NK-92 treated with Interleukin-12 subunit alpha and Interleukin-12 subunit beta, amount 100 ng/mL, for 24 hours (cell line): Measurements from ENCODE around the gene BCL2L11.

Source experiments
- DNase-seq: peaks from one replicate; lab custom pipeline; 2025; lab: John Stamatoyannopoulos, UW

Gene BCL2L11

GRCh38 chr2:111143107-111143842, 22.6 kb downstream of the BCL2L11 start:
- DNase-seq, result no peak

DNA sequence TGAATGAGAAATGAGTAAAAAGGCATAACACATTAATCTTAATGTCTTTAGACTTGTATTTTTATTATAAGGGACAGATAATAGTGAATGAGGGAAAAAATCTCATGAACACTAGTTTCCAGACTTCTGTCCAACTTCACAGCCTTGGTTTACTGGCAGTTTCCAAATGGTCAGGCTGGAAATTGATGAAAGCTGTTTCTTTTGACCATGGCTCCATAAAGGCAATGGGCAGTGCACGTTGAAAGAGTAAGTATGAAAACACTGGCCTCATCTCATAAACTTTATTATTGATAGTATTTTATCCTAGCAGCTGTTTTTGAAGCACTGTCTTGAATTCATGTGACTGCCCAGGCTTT, 23.1 kb downstream of the BCL2L11 start:
- no peak for DNase-seq

GRCh38 chr2:111145103-111145760, 24.5 kb downstream of the BCL2L11 start:
- DNase-seq, result no peak

DNA sequence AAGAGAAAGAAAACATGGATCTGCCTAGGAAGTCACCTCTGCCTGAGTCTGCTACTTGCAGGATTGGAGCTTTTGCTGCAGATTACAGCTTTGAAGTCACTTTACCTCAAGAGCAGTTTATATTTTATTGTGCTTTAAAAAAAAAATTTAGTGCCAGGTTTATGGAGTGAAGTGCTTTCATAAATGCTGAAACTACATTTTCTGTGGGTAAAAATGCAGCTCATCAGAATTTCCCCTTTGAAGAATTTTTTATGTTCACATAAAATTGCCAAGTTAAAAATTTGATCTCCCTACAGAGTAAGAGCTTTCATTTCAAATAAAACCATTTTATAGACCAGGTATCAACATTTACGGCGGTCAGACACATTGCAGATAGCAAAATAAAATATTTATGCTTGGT, 25.2 kb downstream of the BCL2L11 start:
- no peak for DNase-seq

- no peak for DNase-seq
Measured at GRCh38 chr2:111148225-111148873, 27.6 kb downstream of the BCL2L11 start.

DNA sequence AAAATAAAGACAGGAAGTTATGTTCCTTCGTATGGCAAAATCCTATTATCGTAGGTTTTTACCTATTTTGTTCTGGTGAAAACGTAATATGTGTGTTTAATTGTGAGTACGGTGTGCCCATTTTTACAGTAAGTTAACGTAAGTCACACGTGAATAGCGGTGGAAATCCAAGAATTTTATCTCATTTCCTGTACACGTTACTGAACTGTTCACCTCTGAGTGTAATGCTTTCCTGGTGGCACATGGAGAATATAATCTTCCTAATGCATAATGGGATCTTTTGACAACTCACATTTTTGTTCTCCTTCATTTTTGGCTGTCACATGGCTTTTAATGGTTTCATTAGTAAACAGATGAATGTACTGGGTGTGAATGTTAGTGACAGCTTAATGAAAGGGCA, 28.2 kb downstream of the BCL2L11 start:
- no peak for DNase-seq

- DNase-seq, result no peak
Measured at GRCh38 chr2:111149882-111150455, 29.3 kb downstream of the BCL2L11 start.

DNA sequence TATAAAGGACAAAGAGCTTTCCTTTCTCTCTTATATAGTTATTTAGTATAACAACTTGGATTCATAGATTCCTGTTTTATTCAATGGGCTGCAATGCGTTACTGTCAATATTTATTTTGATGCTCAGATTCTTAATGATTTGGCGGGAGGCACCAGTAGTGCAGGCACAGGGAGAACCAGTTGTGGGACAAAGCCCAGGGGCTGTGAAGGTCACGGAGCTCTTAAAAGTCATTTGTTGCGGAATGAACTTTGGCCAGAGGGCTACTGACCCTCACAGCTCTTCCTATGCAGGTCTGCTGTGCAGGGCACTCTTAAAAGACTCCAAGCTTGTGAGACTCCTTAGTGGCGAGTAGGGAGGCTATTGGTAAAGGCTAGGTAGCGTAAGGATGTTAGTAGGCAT, 34.0 kb downstream of the BCL2L11 start:
- no peak for DNase-seq

DNA sequence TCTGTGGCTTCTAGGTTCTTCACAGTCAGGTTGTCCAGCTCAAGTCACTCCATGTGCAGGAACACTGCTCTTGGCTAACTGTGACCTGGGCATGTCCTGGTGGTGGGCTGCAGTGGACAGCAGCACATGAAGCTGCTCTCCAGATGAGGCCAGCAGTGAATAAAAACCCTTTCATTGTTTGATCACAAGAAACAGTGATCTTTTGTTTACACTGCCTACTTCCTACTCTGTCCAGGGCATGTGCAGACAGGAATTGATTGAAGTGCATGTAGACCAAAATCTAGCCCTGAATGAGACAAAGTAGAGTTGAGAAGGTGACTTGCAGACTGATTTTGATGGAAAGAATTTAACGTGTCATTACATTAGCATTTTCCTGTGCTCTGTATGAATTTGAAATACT, 34.9 kb downstream of the BCL2L11 start:
- no peak for DNase-seq

GRCh38 chr2:111156529-111156928, 35.8 kb downstream of the BCL2L11 start:
- no peak for DNase-seq

- no peak for DNase-seq
Measured at GRCh38 chr2:111157071-111157661, 36.5 kb downstream of the BCL2L11 start.

- no peak for DNase-seq
Measured at GRCh38 chr2:111157798-111158197, 37.1 kb downstream of the BCL2L11 start.

GRCh38 chr2:111159641-111160040, 38.9 kb downstream of the BCL2L11 start:
- DNase-seq, result no peak

DNA sequence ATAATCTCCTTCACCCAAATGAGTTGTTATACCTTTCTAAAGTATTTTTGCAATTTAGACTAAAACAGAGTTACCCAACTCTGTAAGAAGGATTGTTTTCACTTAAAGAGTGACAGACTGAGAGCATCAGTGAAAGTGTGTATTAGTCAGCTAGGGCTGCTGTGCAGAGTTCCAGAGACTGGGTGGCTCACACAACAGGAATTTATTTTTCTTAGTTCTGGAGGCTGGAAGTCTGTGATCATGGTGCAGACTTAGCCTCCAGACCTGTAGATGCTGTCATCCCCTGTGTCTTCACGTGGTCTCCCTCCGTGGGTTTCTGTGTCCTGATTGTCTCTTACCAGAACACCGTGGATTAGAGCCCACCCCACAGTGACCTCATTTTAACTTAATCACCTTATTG, 40.0 kb downstream of the BCL2L11 start:
- DNase-seq, result no peak

GRCh38 chr2:111161971-111162370, 41.3 kb downstream of the BCL2L11 start:
- DNase-seq, result no peak

GRCh38 chr2:111162718-111163331, 42.1 kb downstream of the BCL2L11 start:
- DNase-seq, result no peak

GRCh38 chr2:111164078-111164477, 43.4 kb downstream of the BCL2L11 start:
- DNase-seq, result no peak

DNA sequence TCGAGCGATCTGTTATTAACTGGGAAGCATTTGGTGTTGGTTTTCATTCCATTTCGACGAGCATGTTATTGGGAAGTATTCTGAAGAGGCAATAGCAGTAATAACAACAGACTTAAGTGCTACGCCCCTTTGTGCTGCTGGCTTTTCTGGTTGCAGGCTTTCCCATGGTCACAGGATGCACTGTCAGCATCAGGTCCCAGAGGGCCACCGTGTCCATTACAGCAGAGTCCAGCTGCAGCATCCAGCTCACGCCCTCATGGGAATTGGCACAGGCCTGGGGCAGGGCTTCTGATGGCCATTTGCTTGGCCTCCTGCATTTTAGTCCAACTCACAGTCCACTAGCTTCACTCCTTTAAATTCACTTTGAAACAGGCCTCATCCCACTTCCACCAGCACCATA, 44.4 kb downstream of the BCL2L11 start:
- no peak for DNase-seq

DNA sequence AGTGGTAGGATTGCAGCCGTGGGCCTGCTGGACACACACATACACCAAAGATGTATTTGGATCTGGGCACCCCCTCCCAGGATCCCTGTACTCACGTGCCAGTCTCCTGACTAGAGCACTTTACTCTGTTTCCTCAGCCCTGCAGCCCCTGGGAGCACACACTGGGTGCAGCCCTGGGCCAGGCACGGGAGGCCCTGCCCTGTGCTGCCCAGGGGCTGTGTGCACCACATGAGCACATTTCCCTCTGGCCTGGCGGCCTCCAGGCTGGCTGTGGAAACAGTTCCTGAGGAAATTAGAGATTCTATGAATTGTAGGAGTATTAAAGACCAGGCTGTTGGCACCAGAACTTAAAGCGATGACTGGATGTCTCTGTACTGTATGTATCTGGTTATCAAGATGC, 45.4 kb downstream of the BCL2L11 start:
- DNase-seq, result no peak

- peak; percentile 40 for DNase-seq
Measured at GRCh38 chr2:111167076-111167862, 46.6 kb downstream of the BCL2L11 start.

- DNase-seq, result no peak
Measured at GRCh38 chr2:111167863-111168162, 47.1 kb downstream of the BCL2L11 start.
